Natural killer cell (primary cell): ENCODE data around the gene PPFIA1. TPM values are rescaled to one million over a fixed set of nuclear protein-coding genes. Genes with fewer than 3 reads are reported as not detected.

Source experiments
- ATAC-seq, 3 donors: fragments of 150-1000 bp in 2 of 3; fragments of 200-7000 bp in 1 of 3; cut with Tn5 transposase; 1 replicate in 1 of 3; 2 replicates in 2 of 3; pipeline ENCODE4 v1.10.0; 2021; ENCODE audit warnings: mild to moderate bottlenecking in 2 of 3, moderate library complexity in 2 of 3
- DNase-seq, 2 donors: peaks; one replicate each; pipeline versions ENCODE4 v3.0.0 to v3.0.0-alpha.2; 2013 to 2021; ENCODE audit warnings: mixed read lengths in 1 of 2
- H3K27ac ChIP-seq: one replicate; pipeline ENCODE4 v1.5.1; 2013; ENCODE audit warnings: mild to moderate bottlenecking, low read length
- H3K27me3 ChIP-seq: one replicate; pipeline ENCODE4 v1.6.1; 2013; ENCODE audit warnings: low read length; ENCODE audit not compliant: control insufficient read depth, insufficient read depth
- H3K36me3 ChIP-seq: one replicate; pipeline ENCODE4 v1.6.1; 2013; ENCODE audit warnings: low read length; ENCODE audit not compliant: control insufficient read depth, insufficient read depth
- H3K4me1 ChIP-seq: one replicate; pipeline ENCODE4 v1.6.1; 2013; ENCODE audit warnings: low read length; ENCODE audit not compliant: control insufficient read depth, insufficient read depth
- H3K4me3 ChIP-seq: one replicate; pipeline ENCODE4 v1.5.1; 2013; ENCODE audit warnings: low read length
- H3K9me3 ChIP-seq: one replicate; pipeline ENCODE4 v1.6.1; 2013; ENCODE audit warnings: low read length; ENCODE audit not compliant: control insufficient read depth, insufficient read depth
- H3K27ac Mint-ChIP-seq, 2 donors: one replicate each; pipeline ENCODE4 v1.8.0; 2022; ENCODE audit warnings: mild to moderate bottlenecking in 2 of 2, mixed read lengths in 2 of 2, moderate library complexity in 1 of 2
- H3K27me3 Mint-ChIP-seq, 2 donors: one replicate each; pipeline ENCODE4 v1.8.0; 2022; ENCODE audit warnings: low read depth in 2 of 2, mixed read lengths in 2 of 2
- H3K36me3 Mint-ChIP-seq: one replicate; pipeline ENCODE4 v1.8.0; 2022; ENCODE audit warnings: mixed read lengths
- H3K4me1 Mint-ChIP-seq, 2 donors: one replicate each; pipeline ENCODE4 v1.8.0; 2022; ENCODE audit warnings: mixed read lengths in 2 of 2
- H3K4me3 Mint-ChIP-seq: one replicate; pipeline ENCODE4 v1.8.0; 2022; ENCODE audit warnings: mild to moderate bottlenecking, moderate library complexity, mixed read lengths
- H3K9me3 Mint-ChIP-seq, 2 donors: one replicate each; pipeline ENCODE4 v1.8.0; 2022; ENCODE audit warnings: mixed read lengths in 2 of 2
- CTCF ChIP-seq: fragments of 200-600 bp; IDR thresholded peaks from one replicate; pipeline ENCODE4 v1.8.0; 2022; ENCODE audit warnings: antibody characterized with exemption
- WGBS: methylation state at CpG from one replicate; pipeline ENCODE4 v1.1.7; 2013; ENCODE audit warnings: missing lambda C conversion rate; ENCODE audit not compliant: insufficient coverage; 5-methylcytosine and 5-hydroxymethylcytosine counted together
- intact Hi-C: fragments of 100-400 bp; cut with micrococcal nuclease; formaldehyde crosslinking; loops from one replicate; pipeline ENCODE4 v1.14.2; 2022
- total RNA-seq, 4 donors: library from RNA; stranded (reverse); fragments of 120-200 nt in 1 of 4; gene quantifications; one replicate each; pipeline versions ENCODE4 v1.2.3 to v1.2.4, GENCODE V29; 2013 to 2022

The PPFIA1 gene
- total RNA-seq, 3 donors from 2014 or later (not counting 1 experiment from before 2014, with no cell fraction given): 42.1 to 75.4 (median 51.7) TPM

DNA sequence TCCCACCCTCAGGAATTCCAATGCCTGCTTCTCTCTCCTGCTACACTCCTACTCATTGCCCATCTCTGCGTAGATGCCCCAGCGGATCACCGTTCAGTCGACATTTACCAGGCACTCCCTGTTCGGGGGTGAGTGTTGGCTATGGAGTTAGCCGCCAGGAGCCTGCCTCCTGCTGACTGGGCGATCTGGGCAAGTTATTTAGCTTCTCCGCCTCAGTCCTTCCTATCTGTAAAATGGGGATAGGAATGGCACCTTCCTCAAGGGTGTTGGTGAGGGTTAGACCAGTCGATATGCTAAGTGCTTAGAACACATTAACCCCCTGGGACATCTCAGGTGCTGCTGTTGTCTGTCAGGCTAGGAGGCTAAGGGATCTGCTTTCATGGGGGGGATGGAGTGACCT is 36.5 kb upstream of the PPFIA1 start:
- Histone ChIP-seq H3K4me1 (no peaks in the 10 kb centered on the region), H3K27me3 (no peaks in the 10 kb centered on the region), H3K9me3 (no peaks in the 10 kb centered on the region), H3K4me3 (no peak overlapping the region), H3K27ac (no peak overlapping the region), H3K36me3 (no peaks in the 10 kb centered on the region)
- H3K4me1 Mint-ChIP-seq: no peaks in the 10 kb centered on the region
- no peak overlapping the region for H3K4me3 Mint-ChIP-seq
- peaks cover 0 to 9% of the 10 kb centered on the region in 2 donors for H3K27me3 Mint-ChIP-seq
- intact Hi-C loops: no loop called here
- no peaks in the 10 kb centered on the region for H3K9me3 Mint-ChIP-seq
- H3K36me3 Mint-ChIP-seq: no peaks in the 10 kb centered on the region
- TF ChIP-seq CTCF: no peak
- no peak for DNase-seq
- no peak overlapping the region for H3K27ac Mint-ChIP-seq
- no peak for ATAC-seq
- 82% methylated on average over 8 of the region's 9 CpGs for WGBS

GRCh38 chr11:70240337-70240736 is 30.2 kb upstream of the PPFIA1 start:
- no peak for DNase-seq
- no peak overlapping the region for H3K4me3 Mint-ChIP-seq
- 77% methylated on average over 16 of the region's 16 CpGs for WGBS
- no peak for ATAC-seq
- H3K27me3 ChIP-seq: no peaks in the 10 kb centered on the region
- no peaks in the 10 kb centered on the region for H3K4me1 Mint-ChIP-seq
- no peaks in the 10 kb centered on the region for H3K9me3 ChIP-seq
- H3K4me1 ChIP-seq: no peaks in the 10 kb centered on the region
- H3K4me3 ChIP-seq: no peak overlapping the region
- H3K27ac ChIP-seq: no peak overlapping the region
- H3K9me3 Mint-ChIP-seq: no peaks in the 10 kb centered on the region
- TF ChIP-seq CTCF: no peak
- H3K36me3 ChIP-seq: no peaks in the 10 kb centered on the region
- intact Hi-C loops: no loop called here
- no peak overlapping the region for H3K27ac Mint-ChIP-seq
- no peaks in the 10 kb centered on the region for H3K36me3 Mint-ChIP-seq
- H3K27me3 Mint-ChIP-seq: peaks cover 24 to 27% of the 10 kb centered on the region in 2 donors

DNA sequence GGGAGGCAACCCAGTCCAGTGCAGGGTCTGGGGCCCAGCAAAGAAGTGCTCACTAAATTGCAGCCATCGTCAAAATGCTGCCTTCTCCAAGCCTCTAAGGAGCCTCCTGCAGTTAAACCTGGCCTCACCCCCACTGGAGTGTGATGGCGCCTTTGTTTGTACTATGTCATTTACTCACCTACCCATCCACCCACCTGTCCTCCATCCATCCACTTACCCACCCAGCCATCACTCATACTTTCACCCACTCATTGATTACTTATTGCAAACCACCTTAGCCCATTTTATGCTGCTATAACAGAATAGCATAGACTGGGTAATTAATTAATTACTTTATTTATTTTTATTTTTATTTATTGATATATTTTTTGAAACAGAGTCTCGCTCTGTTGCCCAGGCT is 28.8 kb upstream of the PPFIA1 start:
- intact Hi-C loops: no loop called here
- no peak overlapping the region for H3K27ac Mint-ChIP-seq
- no peak for TF ChIP-seq CTCF
- Histone ChIP-seq H3K4me1 (no peaks in the 10 kb centered on the region), H3K27ac (no peak overlapping the region), H3K27me3 (no peaks in the 10 kb centered on the region), H3K36me3 (no peaks in the 10 kb centered on the region), H3K9me3 (no peaks in the 10 kb centered on the region), H3K4me3 (no peak overlapping the region)
- no peaks in the 10 kb centered on the region for H3K36me3 Mint-ChIP-seq
- no peak for ATAC-seq
- WGBS: 74% methylated on average over 3 of the region's 3 CpGs
- no peaks in the 10 kb centered on the region for H3K9me3 Mint-ChIP-seq
- H3K4me1 Mint-ChIP-seq: no peaks in the 10 kb centered on the region
- peaks cover 24 to 37% of the 10 kb centered on the region in 2 donors for H3K27me3 Mint-ChIP-seq
- no peak for DNase-seq
- H3K4me3 Mint-ChIP-seq: no peak overlapping the region

DNA sequence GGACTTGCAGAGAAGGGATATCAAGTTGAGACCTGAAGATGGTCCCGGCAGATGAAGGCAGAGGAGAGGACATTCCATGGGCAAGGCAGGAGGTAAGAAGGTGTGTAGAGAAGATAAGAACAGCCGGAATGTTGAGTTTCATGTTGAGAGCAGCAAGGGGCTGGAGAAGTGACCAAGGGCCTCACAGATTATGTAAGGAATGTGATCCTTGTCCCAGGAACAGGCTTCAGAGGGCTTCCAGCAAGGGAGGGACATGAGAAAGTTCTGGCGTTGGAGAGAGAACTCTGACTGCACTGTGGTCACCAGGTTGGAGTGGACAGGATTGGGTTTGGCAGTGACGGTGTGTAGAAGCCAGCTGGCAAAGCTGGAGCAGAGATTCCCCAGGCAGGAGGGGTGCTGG is 27.6 kb upstream of the PPFIA1 start:
- Mint-ChIP-seq H3K4me1 (peaks cover 0 to 4% of the 10 kb centered on the region in 2 donors), H3K27me3 (peaks cover 27 to 43% of the 10 kb centered on the region in 2 donors), H3K4me3 (no peak overlapping the region), H3K27ac (no peak overlapping the region), H3K36me3 (no peaks in the 10 kb centered on the region), H3K9me3 (no peaks in the 10 kb centered on the region)
- intact Hi-C loops: no loop called here
- Histone ChIP-seq H3K27ac (no peak overlapping the region), H3K4me3 (no peak overlapping the region), H3K36me3 (no peaks in the 10 kb centered on the region), H3K4me1 (no peaks in the 10 kb centered on the region), H3K9me3 (no peaks in the 10 kb centered on the region), H3K27me3 (no peaks in the 10 kb centered on the region)
- no peak for ATAC-seq
- DNase-seq: no peak
- 89% methylated on average over 4 of the region's 4 CpGs for WGBS
- TF ChIP-seq CTCF: no peak
